ENCODE measurements around the gene IL19.
A peak's percentile ranks its signal among the peaks of the same experiment; 100 is the strongest.

Gene IL19

GRCh38 chr1:206855859-206856258 lies 85.3 kb downstream of the IL19 start:
- Histone ChIP-seq H3K4me1 (ENCODE audit: control insufficient read depth, insufficient read depth, low read depth, low read length) (no peaks in the 10 kb centered on the region), H3K9ac (ENCODE audit: low read length) (no peak overlapping the region), H3K79me1 (replicated peaks; ENCODE audit: low read length, poor library complexity, severe bottlenecking) (no peaks in the 10 kb centered on the region), H3K18ac (ENCODE audit: low read depth in 1 of 2, low read length in 2 of 2) (peak overlapping the region in 1 of 2 experiments; percentile 12), H3K36me3 (ENCODE audit: control insufficient read depth in 1 of 2, insufficient read depth in 2 of 2, low read depth in 1 of 2, low read length in 2 of 2) (no peaks in the 10 kb centered on the region), H3K23ac (ENCODE audit: low read length in 2 of 2) (no peak overlapping the region), H3K9me3 (ENCODE audit: control insufficient read depth, low read length) (no peaks in the 10 kb centered on the region), H4K8ac (ENCODE audit: low read length) (no peak overlapping the region), H2BK120ac (ENCODE audit: low read depth, low read length) (no peak overlapping the region), H2BK15ac (ENCODE audit: low read depth, poor library complexity, severe bottlenecking) (no peak overlapping the region), H3K4me2 (ENCODE audit: low read length, poor library complexity, severe bottlenecking) (no peak overlapping the region), H4K91ac (ENCODE audit: low read length) (no peak overlapping the region), H3K27me3 (ENCODE audit: control insufficient read depth in 1 of 2, insufficient read depth in 1 of 2, low read length in 2 of 2) (peaks cover 15 to 38% of the 10 kb centered on the region in 2 experiments), H2BK5ac (ENCODE audit: low read depth, low read length, poor library complexity, severe bottlenecking) (no peak overlapping the region), H3K14ac (ENCODE audit: low read length in 2 of 2) (no peak overlapping the region), H2AK5ac (ENCODE audit: low read length, severe bottlenecking) (no peak overlapping the region), H3K27ac (ENCODE audit: low read length, poor library complexity, severe bottlenecking) (no peak overlapping the region), H2BK12ac (ENCODE audit: low read length in 2 of 2) (peak overlapping the region in 1 of 2 experiments; percentile 48), H3K4me3 (ENCODE audit: insufficient read depth in 1 of 2, low read depth in 1 of 2, low read length in 2 of 2) (no peak overlapping the region), H3K4ac (ENCODE audit: low read depth in 1 of 2, low read length in 2 of 2) (no peak overlapping the region), H2AFZ (ENCODE audit: low read depth, low read length) (no peak overlapping the region)
- WGBS, result 92% methylated on average over 2 of the region's 2 CpGs
- DNase-seq, result no peak

GRCh38 chr1:206856674-206857464 lies 86.3 kb downstream of the IL19 start:
- Histone ChIP-seq H2AFZ (ENCODE audit: low read depth, low read length) (no peak overlapping the region), H3K36me3 (ENCODE audit: control insufficient read depth in 1 of 2, insufficient read depth in 2 of 2, low read depth in 1 of 2, low read length in 2 of 2) (no peaks in the 10 kb centered on the region), H2BK5ac (ENCODE audit: low read depth, low read length, poor library complexity, severe bottlenecking) (no peak overlapping the region), H3K4me1 (ENCODE audit: control insufficient read depth, insufficient read depth, low read depth, low read length) (no peaks in the 10 kb centered on the region), H3K4me3 (ENCODE audit: insufficient read depth in 1 of 2, low read depth in 1 of 2, low read length in 2 of 2) (no peak overlapping the region), H2AK5ac (ENCODE audit: low read length, severe bottlenecking) (no peak overlapping the region), H3K18ac (ENCODE audit: low read depth in 1 of 2, low read length in 2 of 2) (no peak overlapping the region), H3K27me3 (ENCODE audit: control insufficient read depth in 1 of 2, insufficient read depth in 1 of 2, low read length in 2 of 2) (peaks cover 18 to 44% of the 10 kb centered on the region in 2 experiments), H2BK12ac (ENCODE audit: low read length in 2 of 2) (no peak overlapping the region), H3K9me3 (ENCODE audit: control insufficient read depth, low read length) (no peaks in the 10 kb centered on the region), H3K4ac (ENCODE audit: low read depth in 1 of 2, low read length in 2 of 2) (no peak overlapping the region), H3K79me1 (replicated peaks; ENCODE audit: low read length, poor library complexity, severe bottlenecking) (no peaks in the 10 kb centered on the region), H3K27ac (ENCODE audit: low read length, poor library complexity, severe bottlenecking) (no peak overlapping the region), H3K23ac (ENCODE audit: low read length in 2 of 2) (no peak overlapping the region), H2BK120ac (ENCODE audit: low read depth, low read length) (no peak overlapping the region), H4K8ac (ENCODE audit: low read length) (no peak overlapping the region), H4K91ac (ENCODE audit: low read length) (no peak overlapping the region), H3K4me2 (ENCODE audit: low read length, poor library complexity, severe bottlenecking) (no peak overlapping the region), H2BK15ac (ENCODE audit: low read depth, poor library complexity, severe bottlenecking) (no peak overlapping the region), H3K14ac (ENCODE audit: low read length in 2 of 2) (no peak overlapping the region), H3K9ac (ENCODE audit: low read length) (no peak overlapping the region)
- DNase-seq, result no peak
- WGBS, result 99% methylated on average over 3 of the region's 5 CpGs

- Histone ChIP-seq H3K27me3 (ENCODE audit: control insufficient read depth in 1 of 2, insufficient read depth in 1 of 2, low read length in 2 of 2) (peaks cover 22 to 52% of the 10 kb centered on the region in 2 experiments), H3K4ac (ENCODE audit: low read depth in 1 of 2, low read length in 2 of 2) (no peak overlapping the region), H2BK15ac (ENCODE audit: low read depth, poor library complexity, severe bottlenecking) (no peak overlapping the region), H3K27ac (ENCODE audit: low read length, poor library complexity, severe bottlenecking) (no peak overlapping the region), H3K18ac (ENCODE audit: low read depth in 1 of 2, low read length in 2 of 2) (no peak overlapping the region), H3K36me3 (ENCODE audit: control insufficient read depth in 1 of 2, insufficient read depth in 2 of 2, low read depth in 1 of 2, low read length in 2 of 2) (no peaks in the 10 kb centered on the region), H4K8ac (ENCODE audit: low read length) (no peak overlapping the region), H3K4me2 (ENCODE audit: low read length, poor library complexity, severe bottlenecking) (no peak overlapping the region), H3K4me1 (ENCODE audit: control insufficient read depth, insufficient read depth, low read depth, low read length) (no peaks in the 10 kb centered on the region), H3K9ac (ENCODE audit: low read length) (no peak overlapping the region), H3K79me1 (replicated peaks; ENCODE audit: low read length, poor library complexity, severe bottlenecking) (no peaks in the 10 kb centered on the region), H3K9me3 (ENCODE audit: control insufficient read depth, low read length) (no peaks in the 10 kb centered on the region), H3K23ac (ENCODE audit: low read length in 2 of 2) (no peak overlapping the region), H3K4me3 (ENCODE audit: insufficient read depth in 1 of 2, low read depth in 1 of 2, low read length in 2 of 2) (no peak overlapping the region), H4K91ac (ENCODE audit: low read length) (no peak overlapping the region), H2BK120ac (ENCODE audit: low read depth, low read length) (no peak overlapping the region), H2BK12ac (ENCODE audit: low read length in 2 of 2) (no peak overlapping the region), H3K14ac (ENCODE audit: low read length in 2 of 2) (no peak overlapping the region), H2BK5ac (ENCODE audit: low read depth, low read length, poor library complexity, severe bottlenecking) (no peak overlapping the region), H2AK5ac (ENCODE audit: low read length, severe bottlenecking) (no peak overlapping the region), H2AFZ (ENCODE audit: low read depth, low read length) (no peak overlapping the region)
- DNase-seq, result no peak
- WGBS, result 84% methylated on average over 5 of the region's 5 CpGs
These were observed 88.5 kb downstream of the IL19 start for GRCh38 chr1:206859082-206859521.

GRCh38 chr1:206860165-206860564 lies 89.6 kb downstream of the IL19 start:
- no peak overlapping the region for H3K14ac ChIP-seq (ENCODE audit: low read length in 2 of 2)
- peaks cover 22 to 54% of the 10 kb centered on the region in 2 experiments for H3K27me3 ChIP-seq (ENCODE audit: control insufficient read depth in 1 of 2, insufficient read depth in 1 of 2, low read length in 2 of 2)
- H2BK5ac ChIP-seq (ENCODE audit: low read depth, low read length, poor library complexity, severe bottlenecking), result no peak overlapping the region
- no peak overlapping the region for H4K8ac ChIP-seq (ENCODE audit: low read length)
- no peak overlapping the region for H3K18ac ChIP-seq (ENCODE audit: low read depth in 1 of 2, low read length in 2 of 2)
- H3K9me3 ChIP-seq (ENCODE audit: control insufficient read depth, low read length), result no peaks in the 10 kb centered on the region
- H2BK12ac ChIP-seq (ENCODE audit: low read length in 2 of 2), result no peak overlapping the region
- WGBS, result 84% methylated on average over 3 of the region's 4 CpGs
- no peak for DNase-seq
- no peak overlapping the region for H3K23ac ChIP-seq (ENCODE audit: low read length in 2 of 2)
- no peak overlapping the region for H3K4ac ChIP-seq (ENCODE audit: low read depth in 1 of 2, low read length in 2 of 2)
- H2AFZ ChIP-seq (ENCODE audit: low read depth, low read length), result no peak overlapping the region
- H3K4me1 ChIP-seq (ENCODE audit: control insufficient read depth, insufficient read depth, low read depth, low read length), result no peaks in the 10 kb centered on the region
- no peaks in the 10 kb centered on the region for H3K79me1 ChIP-seq (replicated peaks; ENCODE audit: low read length, poor library complexity, severe bottlenecking)
- H2BK15ac ChIP-seq (ENCODE audit: low read depth, poor library complexity, severe bottlenecking), result no peak overlapping the region
- no peak overlapping the region for H3K27ac ChIP-seq (ENCODE audit: low read length, poor library complexity, severe bottlenecking)
- no peak overlapping the region for H3K9ac ChIP-seq (ENCODE audit: low read length)
- H3K4me3 ChIP-seq (ENCODE audit: insufficient read depth in 1 of 2, low read depth in 1 of 2, low read length in 2 of 2), result no peak overlapping the region
- H3K36me3 ChIP-seq (ENCODE audit: control insufficient read depth in 1 of 2, insufficient read depth in 2 of 2, low read depth in 1 of 2, low read length in 2 of 2), result no peaks in the 10 kb centered on the region
- H4K91ac ChIP-seq (ENCODE audit: low read length), result no peak overlapping the region
- no peak overlapping the region for H2AK5ac ChIP-seq (ENCODE audit: low read length, severe bottlenecking)
- no peak overlapping the region for H3K4me2 ChIP-seq (ENCODE audit: low read length, poor library complexity, severe bottlenecking)
- H2BK120ac ChIP-seq (ENCODE audit: low read depth, low read length), result no peak overlapping the region
